ENCODE data around the gene TFAP2D.

TFAP2D gene

GRCh38 chr6:50804283-50804682 lies 91.0 kb downstream of the TFAP2D start:
- no peak for TF ChIP-seq CTCF (IDR thresholded peaks at IDR 0.05; ENCODE audit: low read depth, low read length)
- DNase-seq (ENCODE audit: extremely low read depth, low read depth) = no peak

GRCh38 chr6:50807035-50807434 lies 93.7 kb downstream of the TFAP2D start:
- TF ChIP-seq CTCF (IDR thresholded peaks at IDR 0.05; ENCODE audit: low read depth, low read length) = no peak
- no peak for DNase-seq (ENCODE audit: extremely low read depth, low read depth)

GRCh38 chr6:50815436-50816114 lies 102.2 kb downstream of the TFAP2D start:
- peak; percentile 42 for TF ChIP-seq CTCF (IDR thresholded peaks at IDR 0.05; ENCODE audit: low read depth, low read length)
- no peak for DNase-seq (ENCODE audit: extremely low read depth, low read depth)

DNA sequence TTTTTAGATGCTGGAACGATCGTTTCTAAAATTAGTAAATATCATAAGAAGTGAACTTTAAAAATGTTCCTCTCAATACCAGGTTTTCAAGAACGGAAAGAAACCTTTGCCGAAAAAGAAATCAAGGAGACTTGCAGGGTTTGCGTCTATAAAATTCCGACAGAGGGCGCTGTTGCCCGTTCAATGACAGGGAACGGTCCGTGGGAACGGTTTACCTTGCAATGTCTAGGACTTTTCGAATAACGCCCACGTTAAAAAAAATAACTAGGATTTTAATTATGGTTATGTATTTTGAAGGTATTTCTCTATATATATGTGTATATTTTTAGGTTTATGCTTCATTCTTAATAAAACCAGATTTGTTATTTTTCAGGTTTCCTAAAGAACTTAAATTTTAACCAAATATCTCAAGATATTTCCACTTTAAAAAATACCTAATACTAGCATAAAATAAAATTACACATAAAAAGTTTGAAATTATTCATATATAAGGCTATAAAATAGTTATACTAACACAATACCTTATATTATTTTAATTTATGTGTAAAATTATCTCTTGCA lies 102.9 kb downstream of the TFAP2D start:
- DNase-seq (ENCODE audit: extremely low read depth, low read depth) = peak; percentile 16
- TF ChIP-seq CTCF (IDR thresholded peaks at IDR 0.05; ENCODE audit: low read depth, low read length) = peak; percentile 81

DNA sequence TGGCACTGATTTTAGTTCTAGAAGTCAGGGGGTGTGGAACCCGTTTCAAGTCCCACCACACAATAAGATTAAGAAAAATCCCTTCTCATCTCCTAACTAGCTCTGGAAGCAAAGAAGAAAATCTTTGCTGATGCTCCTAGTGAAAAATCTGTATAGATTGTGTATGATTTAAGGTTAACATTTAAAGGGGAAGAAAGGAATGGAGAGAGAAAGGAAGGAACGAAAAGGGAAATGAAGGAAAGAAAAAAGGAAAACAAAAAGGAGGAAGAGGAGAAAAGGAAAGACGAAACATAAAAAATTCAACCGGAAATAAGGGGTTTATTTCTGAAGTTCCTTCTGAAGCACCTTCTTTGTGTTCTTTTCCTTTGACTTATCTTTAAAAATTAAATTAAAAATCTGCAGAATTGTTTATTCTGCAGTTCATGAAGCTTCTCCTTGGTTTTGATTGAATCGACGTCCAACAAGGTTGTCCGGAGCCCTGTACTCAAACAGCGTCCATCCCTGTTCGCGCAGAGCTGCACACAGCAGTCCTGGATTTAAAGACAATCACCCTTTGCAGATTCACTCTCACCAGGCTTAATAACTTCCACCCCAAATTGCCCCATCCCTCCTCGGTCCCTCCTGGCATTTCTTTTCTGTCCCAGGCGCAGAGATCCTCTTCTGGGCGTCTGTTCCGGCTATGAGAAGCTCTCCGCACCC lies 103.8 kb downstream of the TFAP2D start:
- TF ChIP-seq CTCF (IDR thresholded peaks at IDR 0.05; ENCODE audit: low read depth, low read length) = no peak
- no peak for DNase-seq (ENCODE audit: extremely low read depth, low read depth)

DNA sequence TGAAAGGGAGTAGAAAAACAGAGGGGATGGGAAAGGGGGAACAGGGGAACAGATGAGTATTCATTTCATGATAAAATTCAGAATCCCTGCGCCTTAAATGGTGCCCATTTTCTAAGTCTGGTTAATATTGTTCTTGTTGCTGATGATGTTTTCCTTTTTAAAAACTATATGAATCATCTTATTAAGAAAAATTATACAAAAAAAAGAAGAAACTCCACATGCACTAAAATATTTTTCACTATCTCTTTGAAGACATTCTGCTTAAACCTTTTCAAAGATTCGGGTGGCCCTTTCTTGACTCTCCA lies 104.3 kb downstream of the TFAP2D start:
- TF ChIP-seq CTCF (IDR thresholded peaks at IDR 0.05; ENCODE audit: low read depth, low read length) = no peak
- no peak for DNase-seq (ENCODE audit: extremely low read depth, low read depth)

DNA sequence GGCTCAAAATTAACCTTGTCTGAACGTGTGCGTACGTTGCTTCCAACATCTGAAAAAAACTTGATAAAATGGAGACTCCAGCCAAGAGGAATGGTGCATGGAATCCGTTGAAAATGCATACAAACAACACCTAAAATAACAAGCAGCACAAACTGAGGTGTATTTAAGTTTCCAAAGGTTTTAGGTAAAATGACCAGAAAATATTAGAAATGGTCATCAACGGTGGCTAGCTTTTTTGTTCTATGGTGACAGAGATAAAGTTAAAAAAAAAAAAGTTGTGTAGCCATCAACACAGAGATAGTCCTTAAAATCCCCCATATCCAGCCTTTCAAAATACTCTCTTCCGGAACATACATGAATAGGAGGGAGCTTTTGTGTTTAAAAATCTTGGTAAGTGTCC lies 104.7 kb downstream of the TFAP2D start:
- no peak for DNase-seq (ENCODE audit: extremely low read depth, low read depth)
- TF ChIP-seq CTCF (IDR thresholded peaks at IDR 0.05; ENCODE audit: low read depth, low read length) = no peak

All from AG09319 (cell line).